Measurements from ENCODE around the gene C1orf226. TPM values are rescaled to one million over a fixed set of nuclear protein-coding genes. Genes with fewer than 3 reads are reported as not detected.
A peak's percentile ranks its signal among the peaks of the same experiment; 100 is the strongest.

Gene C1orf226
- total and polyA plus RNA-seq, 4 donors, result 2.2 to 25.2 (median 10.8) TPM

- TF ChIP-seq FOXA1 (IDR thresholded peaks at IDR 0.05) (no peak), YY1 (IDR thresholded peaks at IDR 0.05) (no peak), MAX (IDR thresholded peaks at IDR 0.05) (no peak), EGR1 (IDR thresholded peaks at IDR 0.05; ENCODE audit: low read depth in 2 of 2) (no peak), TAF1 (conservative IDR thresholded peaks at IDR 0.05) (no peak), REST (IDR thresholded peaks at IDR 0.05) (no peak)
- WGBS, result 63% methylated on average over 3 of the region's 3 CpGs
- H3K9ac ChIP-seq (ENCODE audit: low read depth in 1 of 2, low read length in 2 of 2), result no peak overlapping the region
- H3K27ac ChIP-seq (ENCODE audit: low read depth in 1 of 2, low read length in 2 of 2), result no peak overlapping the region
- H3K36me3 ChIP-seq (ENCODE audit: control insufficient read depth in 4 of 4, insufficient read depth in 3 of 4, low read depth in 1 of 4, low read length in 3 of 4), result peaks cover 2 to 5% (median 3%) of the 10 kb centered on the region in 4 donors
- DNase-seq (ENCODE audit: low spot score), result no peak
- H3K4me1 ChIP-seq (ENCODE audit: control insufficient read depth in 4 of 4, insufficient read depth in 4 of 4, low read length in 3 of 4), result no peaks in the 10 kb centered on the region
- H3K27me3 ChIP-seq (ENCODE audit: control insufficient read depth in 4 of 4, insufficient read depth in 4 of 4, low read length in 3 of 4), result no peaks in the 10 kb centered on the region
- no peak overlapping the region for H3K4me3 ChIP-seq (ENCODE audit: low read depth in 1 of 3, low read length in 3 of 3)
- H3K9me3 ChIP-seq (ENCODE audit: control insufficient read depth in 4 of 4, low read length in 3 of 4), result no peaks in the 10 kb centered on the region
Measured at GRCh38 chr1:162347281-162347680, 34.2 kb upstream of the C1orf226 start.

- no peak for DNase-seq (ENCODE audit: low spot score)
- TF ChIP-seq FOXA2 (IDR thresholded peaks at IDR 0.05) (no peak), REST (IDR thresholded peaks at IDR 0.05) (no peak), HNF4A (conservative IDR thresholded peaks at IDR 0.05) (peak in 1 of 2 donors; percentile 38), CTCF (IDR thresholded peaks at IDR 0.05; ENCODE audit: low read depth, low read length, missing input control) (no peak), MAX (IDR thresholded peaks at IDR 0.05) (no peak), RAD21 (IDR thresholded peaks at IDR 0.05) (peak in 1 of 2 donors; percentile 26), HNF4G (IDR thresholded peaks at IDR 0.05) (no peak), EGR1 (IDR thresholded peaks at IDR 0.05; ENCODE audit: low read depth in 2 of 2) (peak in 1 of 2 donors; percentile 37), SP1 (IDR thresholded peaks at IDR 0.05) (peak; percentile 56), ZBTB33 (IDR thresholded peaks at IDR 0.05) (no peak), RXRA (IDR thresholded peaks at IDR 0.05) (peak; percentile 28 to 57), NR2F2 (IDR thresholded peaks at IDR 0.05) (no peak), JUND (IDR thresholded peaks at IDR 0.05) (peak in 1 of 2 donors; percentile 39), GABPA (IDR thresholded peaks at IDR 0.05 in 1 of 2, conservative IDR thresholded peaks at IDR 0.05 in 1 of 2) (no peak), YY1 (IDR thresholded peaks at IDR 0.05) (peak; percentile 22), TAF1 (conservative IDR thresholded peaks at IDR 0.05) (no peak), FOXA1 (IDR thresholded peaks at IDR 0.05) (no peak)
- 61% methylated on average over 11 of the region's 11 CpGs for WGBS
- Histone ChIP-seq H3K27ac (ENCODE audit: low read depth in 1 of 2, low read length in 2 of 2) (no peak overlapping the region), H3K4me3 (ENCODE audit: low read depth in 1 of 3, low read length in 3 of 3) (no peak overlapping the region), H3K9ac (ENCODE audit: low read depth in 1 of 2, low read length in 2 of 2) (no peak overlapping the region), H3K36me3 (ENCODE audit: control insufficient read depth in 4 of 4, insufficient read depth in 3 of 4, low read depth in 1 of 4, low read length in 3 of 4) (peaks cover 3% of the 10 kb centered on the region in 4 donors), H3K27me3 (ENCODE audit: control insufficient read depth in 4 of 4, insufficient read depth in 4 of 4, low read length in 3 of 4) (no peaks in the 10 kb centered on the region), H3K9me3 (ENCODE audit: control insufficient read depth in 4 of 4, low read length in 3 of 4) (no peaks in the 10 kb centered on the region), H3K4me1 (ENCODE audit: control insufficient read depth in 4 of 4, insufficient read depth in 4 of 4, low read length in 3 of 4) (no peaks in the 10 kb centered on the region)
Measured at GRCh38 chr1:162349635-162350330, 31.7 kb upstream of the C1orf226 start.

Measured in liver (tissue), 9 donors.